ENCODE data around the gene PRKACG. TPM values are rescaled to one million over a fixed set of nuclear protein-coding genes. Genes with fewer than 3 reads are reported as not detected.

The PRKACG gene
- total RNA-seq, 4 donors from 2014 or later: not detected

DNA sequence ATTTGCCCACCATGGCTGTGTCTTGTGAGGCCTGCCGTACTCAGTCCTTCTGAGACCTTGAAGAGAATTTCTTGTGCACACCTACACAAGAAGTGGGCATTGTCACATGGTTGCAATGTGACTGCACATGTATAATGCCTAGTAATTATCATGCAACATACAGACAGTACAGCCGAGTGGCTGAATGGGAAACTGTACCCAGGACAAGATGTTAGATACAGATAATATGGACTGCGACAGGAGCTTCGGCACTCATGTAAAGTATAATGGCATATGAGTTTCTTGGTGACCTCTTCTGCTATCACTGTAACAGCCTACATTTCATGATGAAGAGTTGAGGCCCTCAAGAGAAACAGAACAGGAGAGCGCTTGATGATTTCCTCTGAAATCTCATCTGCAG, 4.8 kb upstream of the PRKACG start:
- Histone ChIP-seq H3K27ac (no peak overlapping the region), H3K36me3 (no peaks in the 10 kb centered on the region), H3K27me3 (peaks cover 0 to 5% of the 10 kb centered on the region in 2 donors), H3K4me1 (peaks cover 0 to 4% (median 0%) of the 10 kb centered on the region in 4 donors), H3K9me3 (no peaks in the 10 kb centered on the region), H3K4me3 (no peak overlapping the region)
- TF ChIP-seq, protein P1, sequence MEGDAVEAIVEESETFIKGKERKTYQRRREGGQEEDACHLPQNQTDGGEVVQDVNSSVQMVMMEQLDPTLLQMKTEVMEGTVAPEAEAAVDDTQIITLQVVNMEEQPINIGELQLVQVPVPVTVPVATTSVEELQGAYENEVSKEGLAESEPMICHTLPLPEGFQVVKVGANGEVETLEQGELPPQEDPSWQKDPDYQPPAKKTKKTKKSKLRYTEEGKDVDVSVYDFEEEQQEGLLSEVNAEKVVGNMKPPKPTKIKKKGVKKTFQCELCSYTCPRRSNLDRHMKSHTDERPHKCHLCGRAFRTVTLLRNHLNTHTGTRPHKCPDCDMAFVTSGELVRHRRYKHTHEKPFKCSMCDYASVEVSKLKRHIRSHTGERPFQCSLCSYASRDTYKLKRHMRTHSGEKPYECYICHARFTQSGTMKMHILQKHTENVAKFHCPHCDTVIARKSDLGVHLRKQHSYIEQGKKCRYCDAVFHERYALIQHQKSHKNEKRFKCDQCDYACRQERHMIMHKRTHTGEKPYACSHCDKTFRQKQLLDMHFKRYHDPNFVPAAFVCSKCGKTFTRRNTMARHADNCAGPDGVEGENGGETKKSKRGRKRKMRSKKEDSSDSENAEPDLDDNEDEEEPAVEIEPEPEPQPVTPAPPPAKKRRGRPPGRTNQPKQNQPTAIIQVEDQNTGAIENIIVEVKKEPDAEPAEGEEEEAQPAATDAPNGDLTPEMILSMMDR (IDR thresholded peaks at IDR 0.05): no peak
- TF ChIP-seq EP300 (IDR thresholded peaks at IDR 0.05) (no peak), POLR2A (IDR thresholded peaks at IDR 0.05) (no peak)
- 71 to 75% methylated on average over 5 of the region's 5 CpGs for WGBS, 2 donors
- no peak for DNase-seq (ENCODE audit: low spot score in 2 of 2)

DNA sequence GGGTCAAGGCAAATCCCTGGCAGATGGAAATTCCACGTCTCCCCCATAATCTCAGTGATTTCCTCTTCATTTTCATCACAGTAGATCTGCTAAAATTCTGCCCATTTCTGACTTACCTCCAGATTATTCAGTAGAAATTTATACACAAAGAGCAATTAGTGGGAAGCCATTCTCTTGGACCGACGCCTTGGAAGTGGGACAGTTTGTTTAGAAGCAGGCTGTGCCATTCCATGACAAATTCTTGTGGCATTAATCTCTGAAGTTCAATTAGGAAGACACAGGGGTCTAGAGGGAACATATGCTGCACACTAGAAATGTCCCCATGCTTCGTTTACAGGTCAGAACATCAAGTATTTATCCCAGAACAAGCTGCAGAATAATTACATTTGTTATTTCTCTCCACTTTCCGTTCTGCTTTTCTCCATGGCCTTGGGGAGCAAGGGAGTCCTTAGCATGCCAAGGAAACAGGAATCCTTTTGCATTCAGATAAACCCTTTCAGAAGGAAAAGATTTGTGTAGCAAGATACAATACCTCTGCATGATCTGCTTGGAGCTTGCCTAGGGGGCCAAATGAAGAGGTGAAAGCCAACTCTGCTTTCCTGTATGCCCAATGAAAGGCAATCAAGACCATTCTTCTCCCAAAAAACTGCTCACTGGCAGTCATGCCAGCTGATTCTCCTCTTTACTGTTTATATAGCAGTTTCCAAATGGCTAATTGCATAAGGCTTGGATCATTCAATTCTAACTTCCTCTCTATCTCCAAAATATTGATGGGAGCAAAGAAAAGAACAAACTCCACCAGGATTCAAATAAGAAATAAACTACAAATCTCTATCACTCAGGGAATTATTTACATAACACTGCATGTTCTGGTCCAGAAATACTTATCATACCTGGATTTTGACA, 2.5 kb upstream of the PRKACG start:
- H3K9me3 ChIP-seq: no peaks in the 10 kb centered on the region
- TF ChIP-seq POLR2A (IDR thresholded peaks at IDR 0.05): no peak
- no peak for TF ChIP-seq EP300 (IDR thresholded peaks at IDR 0.05)
- TF ChIP-seq, protein P1 (IDR thresholded peaks at IDR 0.05): no peak
- peaks cover 0 to 4% (median 0%) of the 10 kb centered on the region in 4 donors for H3K4me1 ChIP-seq
- DNase-seq (ENCODE audit: low spot score in 2 of 2): no peak
- H3K4me3 ChIP-seq: no peak overlapping the region
- WGBS, 2 donors: 56 to 69% methylated on average over 5 of the region's 5 CpGs
- H3K27ac ChIP-seq: no peak overlapping the region
- no peaks in the 10 kb centered on the region for H3K27me3 ChIP-seq
- no peaks in the 10 kb centered on the region for H3K36me3 ChIP-seq

DNA sequence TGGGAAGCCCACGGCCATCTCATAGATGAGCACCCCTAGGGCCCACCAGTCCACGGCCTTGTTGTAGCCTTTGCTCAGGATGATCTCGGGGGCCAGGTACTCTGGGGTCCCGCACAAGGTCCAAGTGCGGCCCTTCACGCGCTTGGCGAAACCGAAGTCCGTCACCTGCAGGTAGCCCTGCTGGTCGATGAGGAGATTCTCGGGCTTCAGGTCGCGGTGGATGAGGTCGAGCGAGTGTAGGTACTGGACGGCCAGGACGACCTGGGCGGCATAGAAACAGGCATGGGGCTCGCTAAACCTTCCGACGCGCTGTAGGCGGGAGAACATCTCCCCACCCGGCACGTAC, 558 bp downstream of the PRKACG start:
- TF ChIP-seq EP300 (IDR thresholded peaks at IDR 0.05) (no peak), POLR2A (IDR thresholded peaks at IDR 0.05) (no peak)
- TF ChIP-seq, protein P1 (IDR thresholded peaks at IDR 0.05): no peak
- no peaks in the 10 kb centered on the region for H3K9me3 ChIP-seq
- H3K27ac ChIP-seq: no peak overlapping the region
- H3K36me3 ChIP-seq: no peaks in the 10 kb centered on the region
- no peak overlapping the region for H3K4me3 ChIP-seq
- no peak for DNase-seq (ENCODE audit: low spot score in 2 of 2)
- peaks cover 0 to 4% (median 0%) of the 10 kb centered on the region in 4 donors for H3K4me1 ChIP-seq
- H3K27me3 ChIP-seq: no peaks in the 10 kb centered on the region
- 98 to 99% methylated on average over 25 to 26 of the region's 26 CpGs for WGBS, 2 donors

DNA sequence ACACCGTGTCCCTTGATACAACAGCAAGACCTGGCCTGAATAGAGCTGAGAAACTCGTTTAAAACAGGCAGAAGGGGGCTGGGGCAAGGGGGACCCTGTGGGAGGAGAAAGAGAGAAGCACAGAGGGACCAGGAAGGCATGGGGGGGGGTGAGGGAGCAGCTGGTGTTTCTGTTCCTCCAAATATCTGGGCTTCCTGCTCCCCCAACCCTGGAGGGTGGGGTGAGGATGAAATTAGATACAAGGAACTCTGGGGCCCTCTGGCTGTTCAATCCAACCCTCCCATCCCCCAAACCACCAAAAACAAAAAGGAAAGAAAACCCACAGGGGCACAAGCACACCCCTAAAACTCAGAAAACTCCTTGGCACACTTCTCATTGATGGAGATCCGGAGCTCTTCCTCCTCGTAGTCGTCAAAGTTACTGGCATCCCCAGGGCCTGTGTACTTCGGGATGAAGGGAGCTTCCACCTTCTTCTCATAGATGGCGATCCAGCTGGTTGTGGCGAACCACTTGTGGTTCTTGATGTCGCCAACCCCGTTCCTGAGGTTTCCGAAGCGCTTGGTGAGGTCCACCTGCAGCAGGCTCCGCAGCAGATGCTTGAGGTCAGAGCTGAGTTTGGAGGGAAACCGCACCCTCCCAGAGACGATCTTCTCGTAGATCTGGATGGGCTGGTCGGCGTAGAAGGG, 1.1 kb downstream of the PRKACG start:
- Histone ChIP-seq H3K4me1 (peaks cover 0 to 4% (median 0%) of the 10 kb centered on the region in 4 donors), H3K27ac (no peak overlapping the region), H3K4me3 (no peak overlapping the region), H3K36me3 (no peaks in the 10 kb centered on the region), H3K27me3 (no peaks in the 10 kb centered on the region), H3K9me3 (no peaks in the 10 kb centered on the region)
- DNase-seq (ENCODE audit: low spot score in 2 of 2): no peak
- no peak for TF ChIP-seq POLR2A (IDR thresholded peaks at IDR 0.05)
- TF ChIP-seq EP300 (IDR thresholded peaks at IDR 0.05): no peak
- TF ChIP-seq, protein P1 (IDR thresholded peaks at IDR 0.05): no peak
- WGBS, 2 donors: 72 to 85% methylated on average over 13 to 18 of the region's 18 CpGs

DNA sequence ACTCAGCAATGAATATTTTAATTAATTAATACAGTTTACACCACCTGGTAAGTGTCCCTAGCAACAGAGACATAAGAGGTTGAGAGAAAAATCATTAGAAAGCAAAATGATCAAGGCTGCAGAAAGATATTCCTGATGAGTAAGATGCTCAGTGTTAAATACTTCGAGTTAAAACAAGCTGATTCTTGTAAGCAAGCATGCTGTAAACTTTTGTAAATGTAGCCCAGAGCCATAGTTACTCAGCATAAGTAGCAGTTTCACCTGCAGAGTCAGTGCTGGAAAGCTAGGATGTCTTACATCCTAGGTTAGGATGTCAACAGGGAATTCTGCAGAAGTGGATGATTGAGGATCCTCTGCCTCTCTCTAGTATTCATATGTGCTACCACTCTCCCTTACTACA, 4.2 kb downstream of the PRKACG start:
- H3K27me3 ChIP-seq: no peaks in the 10 kb centered on the region
- H3K4me3 ChIP-seq: no peak overlapping the region
- TF ChIP-seq EP300 (IDR thresholded peaks at IDR 0.05) (no peak), POLR2A (IDR thresholded peaks at IDR 0.05) (no peak)
- TF ChIP-seq, protein P1 (IDR thresholded peaks at IDR 0.05): no peak
- no peak overlapping the region for H3K27ac ChIP-seq
- WGBS, 2 donors: 78 to 79% methylated on average over 1 of the region's 1 CpG
- no peaks in the 10 kb centered on the region for H3K36me3 ChIP-seq
- H3K4me1 ChIP-seq: no peaks in the 10 kb centered on the region
- no peak for DNase-seq (ENCODE audit: low spot score in 2 of 2)
- no peaks in the 10 kb centered on the region for H3K9me3 ChIP-seq

All from tibial nerve (tissue), 4 donors.